ENCODE measurements around the gene CATSPERB. TPM values are rescaled to one million over a fixed set of nuclear protein-coding genes. Genes with fewer than 3 reads are reported as not detected.

CATSPERB gene
- total RNA-seq, 1 experiment from 2014 or later, result not detected

- Histone ChIP-seq H3K27me3 (ENCODE audit: low read length) (0 out of 2 replicates have a peak, but pooled peaks cover 2% of the 10 kb centered on the region), H3K4me3 (ENCODE audit: low read length) (no peak overlapping the region), H3K4me1 (ENCODE audit: low read length) (no peaks in the 10 kb centered on the region), H2AFZ (ENCODE audit: low read length) (no peak overlapping the region), H3K9ac (ENCODE audit: low read length) (no peak overlapping the region), H3K9me2 (replicated peaks; ENCODE audit: insufficient read depth, low read length) (no peaks in the 10 kb centered on the region), H3K4me2 (ENCODE audit: low read depth, low read length, poor library complexity, severe bottlenecking) (no peak overlapping the region), H3K27ac (ENCODE audit: low read length) (no peak overlapping the region), H3K79me2 (ENCODE audit: low read length) (no peaks in the 10 kb centered on the region), H3K9me3 (ENCODE audit: low read length) (no peaks in the 10 kb centered on the region), H4K20me1 (ENCODE audit: insufficient read depth, low read depth, low read length) (no peaks in the 10 kb centered on the region), H3K36me3 (ENCODE audit: insufficient read depth, low read length) (no peaks in the 10 kb centered on the region)
- DNase-seq, result no peak
Observed at GRCh38 chr14:91754185-91754584, 22.3 kb upstream of the CATSPERB start.

- no peak overlapping the region for H3K4me3 ChIP-seq (ENCODE audit: low read length)
- no peaks in the 10 kb centered on the region for H3K36me3 ChIP-seq (ENCODE audit: insufficient read depth, low read length)
- no peaks in the 10 kb centered on the region for H3K9me2 ChIP-seq (replicated peaks; ENCODE audit: insufficient read depth, low read length)
- no peak overlapping the region for H3K9ac ChIP-seq (ENCODE audit: low read length)
- H2AFZ ChIP-seq (ENCODE audit: low read length), result no peak overlapping the region
- H3K9me3 ChIP-seq (ENCODE audit: low read length), result no peaks in the 10 kb centered on the region
- H4K20me1 ChIP-seq (ENCODE audit: insufficient read depth, low read depth, low read length), result no peaks in the 10 kb centered on the region
- no peak overlapping the region for H3K4me2 ChIP-seq (ENCODE audit: low read depth, low read length, poor library complexity, severe bottlenecking)
- no peak for DNase-seq
- H3K79me2 ChIP-seq (ENCODE audit: low read length), result no peaks in the 10 kb centered on the region
- no peaks in the 10 kb centered on the region for H3K4me1 ChIP-seq (ENCODE audit: low read length)
- H3K27me3 ChIP-seq (ENCODE audit: low read length), result 0 out of 2 replicates have a peak, but pooled peaks cover 2% of the 10 kb centered on the region
- H3K27ac ChIP-seq (ENCODE audit: low read length), result no peak overlapping the region
Observed at GRCh38 chr14:91753501-91754128, 21.7 kb upstream of the CATSPERB start.

GRCh38 chr14:91752961-91753360 lies 21.1 kb upstream of the CATSPERB start:
- Histone ChIP-seq H3K4me2 (ENCODE audit: low read depth, low read length, poor library complexity, severe bottlenecking) (no peak overlapping the region), H3K9me3 (ENCODE audit: low read length) (no peaks in the 10 kb centered on the region), H4K20me1 (ENCODE audit: insufficient read depth, low read depth, low read length) (no peaks in the 10 kb centered on the region), H2AFZ (ENCODE audit: low read length) (no peak overlapping the region), H3K9me2 (replicated peaks; ENCODE audit: insufficient read depth, low read length) (no peaks in the 10 kb centered on the region), H3K79me2 (ENCODE audit: low read length) (no peaks in the 10 kb centered on the region), H3K4me3 (ENCODE audit: low read length) (no peak overlapping the region), H3K4me1 (ENCODE audit: low read length) (no peaks in the 10 kb centered on the region), H3K27me3 (ENCODE audit: low read length) (0 out of 2 replicates have a peak, but pooled peaks cover 2% of the 10 kb centered on the region), H3K27ac (ENCODE audit: low read length) (no peak overlapping the region), H3K36me3 (ENCODE audit: insufficient read depth, low read length) (no peaks in the 10 kb centered on the region), H3K9ac (ENCODE audit: low read length) (no peak overlapping the region)
- DNase-seq, result no peak

GRCh38 chr14:91751719-91752118 lies 19.8 kb upstream of the CATSPERB start:
- Histone ChIP-seq H3K27ac (ENCODE audit: low read length) (no peak overlapping the region), H3K9me2 (replicated peaks; ENCODE audit: insufficient read depth, low read length) (no peaks in the 10 kb centered on the region), H3K27me3 (ENCODE audit: low read length) (0 out of 2 replicates have a peak, but pooled peaks cover 4% of the 10 kb centered on the region), H3K4me3 (ENCODE audit: low read length) (no peak overlapping the region), H3K9me3 (ENCODE audit: low read length) (no peaks in the 10 kb centered on the region), H3K9ac (ENCODE audit: low read length) (no peak overlapping the region), H4K20me1 (ENCODE audit: insufficient read depth, low read depth, low read length) (no peaks in the 10 kb centered on the region), H2AFZ (ENCODE audit: low read length) (no peak overlapping the region), H3K36me3 (ENCODE audit: insufficient read depth, low read length) (no peaks in the 10 kb centered on the region), H3K4me2 (ENCODE audit: low read depth, low read length, poor library complexity, severe bottlenecking) (no peak overlapping the region), H3K79me2 (ENCODE audit: low read length) (no peaks in the 10 kb centered on the region), H3K4me1 (ENCODE audit: low read length) (no peaks in the 10 kb centered on the region)
- DNase-seq, result no peak

GRCh38 chr14:91750634-91751198 lies 18.8 kb upstream of the CATSPERB start:
- Histone ChIP-seq H3K4me3 (ENCODE audit: low read length) (no peak overlapping the region), H3K27ac (ENCODE audit: low read length) (no peak overlapping the region), H3K4me1 (ENCODE audit: low read length) (no peaks in the 10 kb centered on the region), H3K9me2 (replicated peaks; ENCODE audit: insufficient read depth, low read length) (no peaks in the 10 kb centered on the region), H2AFZ (ENCODE audit: low read length) (no peak overlapping the region), H3K79me2 (ENCODE audit: low read length) (no peaks in the 10 kb centered on the region), H4K20me1 (ENCODE audit: insufficient read depth, low read depth, low read length) (no peaks in the 10 kb centered on the region), H3K4me2 (ENCODE audit: low read depth, low read length, poor library complexity, severe bottlenecking) (no peak overlapping the region), H3K9ac (ENCODE audit: low read length) (no peak overlapping the region), H3K36me3 (ENCODE audit: insufficient read depth, low read length) (no peaks in the 10 kb centered on the region), H3K9me3 (ENCODE audit: low read length) (no peaks in the 10 kb centered on the region), H3K27me3 (ENCODE audit: low read length) (0 out of 2 replicates have a peak, but pooled peaks cover 4% of the 10 kb centered on the region)
- no peak for DNase-seq

GRCh38 chr14:91749868-91750267 lies 18.0 kb upstream of the CATSPERB start:
- Histone ChIP-seq H3K9ac (ENCODE audit: low read length) (no peak overlapping the region), H3K4me1 (ENCODE audit: low read length) (no peaks in the 10 kb centered on the region), H3K4me3 (ENCODE audit: low read length) (no peak overlapping the region), H3K79me2 (ENCODE audit: low read length) (no peaks in the 10 kb centered on the region), H3K9me3 (ENCODE audit: low read length) (no peaks in the 10 kb centered on the region), H3K4me2 (ENCODE audit: low read depth, low read length, poor library complexity, severe bottlenecking) (no peak overlapping the region), H2AFZ (ENCODE audit: low read length) (no peak overlapping the region), H3K27ac (ENCODE audit: low read length) (no peak overlapping the region), H4K20me1 (ENCODE audit: insufficient read depth, low read depth, low read length) (no peaks in the 10 kb centered on the region), H3K9me2 (replicated peaks; ENCODE audit: insufficient read depth, low read length) (no peaks in the 10 kb centered on the region), H3K27me3 (ENCODE audit: low read length) (0 out of 2 replicates have a peak, but pooled peaks cover 4% of the 10 kb centered on the region), H3K36me3 (ENCODE audit: insufficient read depth, low read length) (no peaks in the 10 kb centered on the region)
- DNase-seq, result no peak

- Histone ChIP-seq H3K27ac (ENCODE audit: low read length) (no peak overlapping the region), H3K9ac (ENCODE audit: low read length) (no peak overlapping the region), H3K9me3 (ENCODE audit: low read length) (no peaks in the 10 kb centered on the region), H3K27me3 (ENCODE audit: low read length) (0 out of 2 replicates have a peak, but pooled peaks cover 2% of the 10 kb centered on the region), H3K36me3 (ENCODE audit: insufficient read depth, low read length) (no peaks in the 10 kb centered on the region), H4K20me1 (ENCODE audit: insufficient read depth, low read depth, low read length) (no peaks in the 10 kb centered on the region), H3K79me2 (ENCODE audit: low read length) (no peaks in the 10 kb centered on the region), H3K4me2 (ENCODE audit: low read depth, low read length, poor library complexity, severe bottlenecking) (no peak overlapping the region), H3K4me3 (ENCODE audit: low read length) (no peak overlapping the region), H3K4me1 (ENCODE audit: low read length) (no peaks in the 10 kb centered on the region), H3K9me2 (replicated peaks; ENCODE audit: insufficient read depth, low read length) (no peaks in the 10 kb centered on the region), H2AFZ (ENCODE audit: low read length) (no peak overlapping the region)
- no peak for DNase-seq
Observed at GRCh38 chr14:91748049-91748448, 16.2 kb upstream of the CATSPERB start.

GRCh38 chr14:91745344-91745743 lies 13.5 kb upstream of the CATSPERB start:
- Histone ChIP-seq H2AFZ (ENCODE audit: low read length) (no peak overlapping the region), H3K4me3 (ENCODE audit: low read length) (no peak overlapping the region), H3K9me2 (replicated peaks; ENCODE audit: insufficient read depth, low read length) (no peaks in the 10 kb centered on the region), H3K4me2 (ENCODE audit: low read depth, low read length, poor library complexity, severe bottlenecking) (no peak overlapping the region), H3K4me1 (ENCODE audit: low read length) (no peaks in the 10 kb centered on the region), H3K27me3 (ENCODE audit: low read length) (0 out of 2 replicates have a peak, but pooled peaks cover 2% of the 10 kb centered on the region), H3K9me3 (ENCODE audit: low read length) (no peaks in the 10 kb centered on the region), H3K27ac (ENCODE audit: low read length) (no peak overlapping the region), H4K20me1 (ENCODE audit: insufficient read depth, low read depth, low read length) (no peaks in the 10 kb centered on the region), H3K79me2 (ENCODE audit: low read length) (no peaks in the 10 kb centered on the region), H3K9ac (ENCODE audit: low read length) (no peak overlapping the region), H3K36me3 (ENCODE audit: insufficient read depth, low read length) (no peaks in the 10 kb centered on the region)
- DNase-seq, result no peak

All from Karpas-422 (cell line).